Ureter (tissue), 1 donor: ENCODE measurements around the gene GNRH2. TPM values are rescaled to one million over a fixed set of nuclear protein-coding genes. Genes with fewer than 3 reads are reported as not detected.
"Not testable (repeated sequence)": the region's sequence is repeated elsewhere in the genome, so short reads cannot be mapped to it uniquely, and the experiment has no call there.

Source experiments
- DNase-seq: peaks from one replicate; pipeline ENCODE4 v3.0.0-alpha.2; 2020; ENCODE audit warnings: low spot score
- total RNA-seq: library from RNA; stranded (reverse); gene quantifications from one replicate; pipeline ENCODE4 v1.2.4, GENCODE V29; 2023
- donor health status: DM: yes; HTN: yes; CAD: no.

The GNRH2 gene
- total RNA-seq, result 1.5 TPM

DNA sequence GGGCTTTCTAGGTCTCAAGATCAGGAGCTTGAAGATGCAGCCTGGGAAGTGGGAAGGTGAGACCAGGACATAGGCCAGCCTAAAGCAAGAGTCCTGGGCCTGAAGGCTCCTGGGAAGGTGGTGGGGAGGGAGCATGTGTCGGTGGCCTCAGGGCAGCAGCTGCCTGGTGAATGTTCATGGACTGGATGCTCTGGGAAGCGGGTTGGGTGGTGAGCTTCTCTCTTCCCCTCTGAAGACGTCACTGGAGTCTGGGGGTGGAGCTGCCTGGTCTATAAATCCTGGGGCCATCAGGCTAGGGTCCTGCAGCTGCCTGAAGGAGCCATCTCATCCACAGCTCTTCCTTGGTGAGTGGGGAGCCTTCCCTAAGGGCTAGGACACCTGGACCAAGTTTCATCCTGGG lies at the start of gene GNRH2:
GNRH2 (plus strand) TSS at position 301 of the 400 bp plus-strand sequence. CDS start 793 bp downstream, outside the sequence.
- DNase-seq, result no peak

DNA sequence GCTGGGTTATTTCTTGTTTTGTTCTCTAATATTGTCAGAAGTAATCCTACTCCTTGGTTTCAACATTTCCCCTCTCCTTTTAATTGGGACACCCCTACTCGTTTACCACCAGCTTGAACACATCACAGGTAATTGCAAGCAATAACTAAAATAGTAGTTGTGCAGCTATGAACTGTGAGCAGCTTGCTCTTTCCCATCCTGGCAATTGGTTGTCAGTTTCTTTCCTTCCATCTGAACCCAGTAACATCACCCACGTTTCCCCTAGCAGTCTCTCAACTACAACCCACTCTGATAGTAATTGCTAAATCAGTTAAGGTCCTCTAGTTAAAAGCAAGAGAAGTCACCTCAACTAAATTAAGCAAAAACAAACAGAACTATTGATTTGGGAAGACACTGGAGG lies 47.6 kb upstream of the GNRH2 start:
- DNase-seq, result no peak

DNA sequence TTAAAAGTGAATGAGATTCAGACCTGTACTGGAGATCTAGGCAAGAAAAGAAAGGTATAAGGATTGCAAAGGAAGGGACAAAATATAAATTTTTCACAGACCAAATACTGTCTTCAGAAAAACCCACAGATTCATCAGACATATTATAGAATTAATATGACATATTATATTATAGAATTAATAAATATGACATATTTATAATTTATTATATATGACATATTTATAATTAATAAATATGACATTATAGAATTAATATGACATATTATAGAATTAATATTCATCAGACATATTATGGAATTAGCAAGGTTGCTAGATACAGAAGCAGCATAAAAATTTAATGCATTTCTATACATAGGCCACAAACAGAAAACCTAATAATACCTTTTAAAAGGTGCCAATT lies 44.7 kb upstream of the GNRH2 start:
- no peak for DNase-seq

- no peak for DNase-seq
Observed at GRCh38 chr20:3000852-3001523, 42.4 kb upstream of the GNRH2 start.

DNA sequence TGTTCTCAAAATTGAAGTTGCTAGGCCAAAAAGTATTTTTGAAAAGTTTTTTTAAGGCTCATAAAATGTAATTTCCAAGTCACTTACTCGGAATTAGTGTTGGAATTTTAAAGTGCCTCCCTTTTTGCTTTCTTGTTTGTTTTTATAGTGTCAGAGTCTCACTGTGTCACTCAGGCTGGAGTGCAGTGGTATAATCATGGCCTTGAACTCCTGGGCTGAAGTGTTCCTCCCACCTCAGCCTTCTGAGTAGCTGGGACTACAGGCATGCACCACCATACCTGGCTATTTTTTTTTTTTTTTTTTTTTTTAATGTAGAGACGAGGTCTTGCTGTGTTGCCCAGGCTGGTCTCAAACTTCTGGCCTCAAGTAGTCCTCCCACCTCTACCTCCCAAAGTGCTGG lies 40.0 kb upstream of the GNRH2 start:
- no peak for DNase-seq

- DNase-seq, result no peak
Observed at GRCh38 chr20:3010985-3011723, 32.3 kb upstream of the GNRH2 start.

DNA sequence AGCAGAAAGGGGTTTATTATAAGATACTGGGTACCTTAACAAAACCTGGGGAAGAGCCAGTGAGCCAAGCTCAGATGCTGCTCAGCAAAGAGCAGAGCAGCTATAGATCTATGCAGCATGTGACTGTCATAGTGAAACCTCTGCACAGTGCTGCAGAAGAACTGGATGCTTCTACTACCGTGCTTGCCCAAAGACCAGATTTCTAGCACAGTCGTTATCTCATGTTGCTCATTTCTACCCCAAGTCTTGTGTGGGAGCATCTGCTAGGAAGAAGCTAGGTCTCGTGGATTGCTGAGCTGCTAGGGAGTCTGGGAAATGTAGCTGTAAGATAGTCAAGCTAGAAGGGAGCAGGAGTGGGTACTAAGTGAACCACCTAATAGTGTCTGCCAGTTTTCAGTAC lies 31.7 kb upstream of the GNRH2 start:
- no peak for DNase-seq

DNA sequence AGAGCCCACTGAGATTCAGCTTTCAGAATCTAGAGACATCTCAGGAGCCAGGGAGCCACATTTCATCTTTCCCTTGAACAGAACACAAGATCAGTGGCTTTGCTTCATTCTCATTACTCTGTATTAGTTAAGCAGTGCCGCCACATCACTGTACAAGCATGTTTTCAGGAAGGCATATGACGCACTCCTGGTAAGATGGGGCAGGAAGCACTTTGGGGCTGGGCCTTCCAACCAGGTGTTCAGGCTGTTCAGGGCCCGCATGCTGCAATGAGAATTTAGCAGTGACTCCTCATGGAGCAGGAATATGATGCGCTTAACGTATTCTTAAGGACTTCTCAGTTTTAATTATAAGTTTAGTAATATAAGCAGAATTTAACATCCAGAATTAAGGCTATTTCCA lies 29.7 kb upstream of the GNRH2 start:
- DNase-seq, result no peak

GRCh38 chr20:3014179-3014578 lies 29.2 kb upstream of the GNRH2 start:
- no peak for DNase-seq

DNA sequence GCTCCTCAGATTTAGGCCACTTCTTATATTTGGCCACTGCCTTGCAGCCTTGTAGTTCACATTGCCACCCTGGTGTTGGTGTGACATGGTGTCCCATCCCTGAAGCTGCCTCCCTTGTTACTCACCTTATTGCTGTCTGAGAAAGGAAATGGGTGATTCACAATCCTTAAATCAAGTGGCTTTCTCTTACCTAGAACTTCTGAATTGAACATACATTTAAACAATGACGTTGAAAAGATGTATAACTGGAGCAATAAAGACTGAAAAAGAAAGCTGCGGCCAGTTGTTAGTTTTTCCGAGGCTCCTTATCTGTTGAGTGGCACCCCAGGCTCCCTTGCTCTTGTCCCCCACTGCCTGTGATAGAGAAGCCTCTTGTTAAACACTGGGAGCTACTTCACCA lies 28.8 kb upstream of the GNRH2 start:
- DNase-seq, result no peak

DNA sequence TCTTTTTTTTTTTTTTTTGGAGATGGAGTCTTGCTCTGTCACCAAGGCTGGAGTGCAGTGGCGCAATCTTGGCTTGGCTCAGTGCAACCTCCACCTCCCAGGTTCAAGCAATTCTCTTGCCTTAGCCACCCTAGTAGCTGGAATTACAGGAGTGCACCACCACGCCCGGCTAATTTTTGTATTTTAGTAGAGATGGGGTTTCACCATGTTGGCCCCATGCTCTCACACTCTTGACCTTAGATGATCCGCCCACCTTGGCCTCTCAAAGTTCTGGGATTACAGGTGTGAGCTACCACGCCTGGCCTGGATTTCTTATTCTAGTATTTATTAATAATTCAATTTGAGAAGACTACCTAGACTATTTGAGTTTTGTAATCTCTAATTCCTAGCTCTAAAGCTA lies 28.1 kb upstream of the GNRH2 start:
- not testable (repeated sequence) for DNase-seq

GRCh38 chr20:3021327-3021726 lies 22.1 kb upstream of the GNRH2 start:
- DNase-seq, result no peak

- no peak for DNase-seq
Observed at GRCh38 chr20:3021777-3022176, 21.6 kb upstream of the GNRH2 start.

DNA sequence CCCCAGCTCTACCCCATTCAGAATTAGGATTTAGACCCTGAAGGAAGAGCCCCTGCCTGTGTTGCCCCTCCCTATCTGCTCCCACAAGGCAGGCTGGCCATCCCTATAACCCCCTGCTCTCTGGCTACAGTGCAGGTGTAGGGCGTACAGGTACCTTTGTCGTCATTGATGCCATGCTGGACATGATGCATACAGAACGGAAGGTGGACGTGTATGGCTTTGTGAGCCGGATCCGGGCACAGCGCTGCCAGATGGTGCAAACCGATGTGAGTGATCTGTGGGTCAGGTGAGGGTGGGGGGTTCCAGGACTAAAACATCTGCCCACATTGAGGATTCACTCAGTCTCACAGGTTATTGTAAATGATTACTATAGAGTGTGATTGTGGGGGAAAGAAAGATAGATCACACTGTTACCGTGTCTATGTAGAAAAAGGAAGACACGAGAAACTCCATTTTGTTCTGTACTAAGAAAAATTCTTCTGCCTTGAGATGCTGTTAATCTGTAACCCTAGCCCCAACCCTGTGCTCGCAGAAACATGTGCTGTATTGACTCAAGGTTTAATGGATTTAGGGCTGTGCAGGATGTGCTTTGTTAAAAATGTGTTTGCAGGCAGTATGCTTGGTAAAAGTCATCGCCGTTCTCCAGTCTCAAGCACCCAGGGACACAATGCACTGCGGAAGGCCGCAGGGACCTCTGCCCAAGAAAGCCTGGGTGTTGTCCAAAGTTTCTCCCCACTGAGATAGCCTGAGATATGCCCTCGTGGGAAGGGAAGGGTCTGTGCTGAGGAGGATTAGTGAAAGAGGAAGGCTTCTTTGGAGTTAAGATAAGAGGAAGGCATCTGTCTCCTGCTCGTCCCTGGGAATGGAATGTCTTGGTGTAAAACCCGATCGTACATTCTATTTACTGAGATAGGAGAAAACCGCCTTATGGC lies 20.6 kb upstream of the GNRH2 start:
- DNase-seq, result not testable (repeated sequence)

GRCh38 chr20:3027987-3028386 lies 15.4 kb upstream of the GNRH2 start:
- DNase-seq, result no peak

GRCh38 chr20:3031524-3032147 lies 11.8 kb upstream of the GNRH2 start:
- DNase-seq, result no peak

DNA sequence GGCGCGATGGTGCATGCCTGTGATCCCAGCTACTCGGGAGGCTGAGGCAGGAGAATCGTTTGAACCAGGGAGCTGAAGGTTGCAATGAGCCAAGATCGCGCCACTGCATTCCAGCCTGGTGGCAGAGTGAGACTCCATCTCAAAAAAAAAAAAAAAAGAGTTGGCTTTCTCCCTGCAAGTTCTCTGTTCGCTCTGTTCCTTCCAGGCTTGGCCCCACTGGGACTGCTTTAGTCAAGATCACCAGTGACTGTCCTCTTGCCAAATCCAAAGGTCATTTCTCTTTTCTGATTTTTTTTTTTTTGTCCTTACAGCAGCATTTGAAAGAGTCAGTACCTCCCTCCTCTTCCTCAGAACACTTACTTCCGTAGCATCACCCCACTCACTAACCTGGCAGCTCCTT lies 10.8 kb upstream of the GNRH2 start:
- no peak for DNase-seq

- no peak for DNase-seq
Observed at GRCh38 chr20:3037654-3038053, 5.8 kb upstream of the GNRH2 start.

- DNase-seq, result no peak
Observed at GRCh38 chr20:3038454-3038853, 5.0 kb upstream of the GNRH2 start.

- DNase-seq, result no peak
Observed at GRCh38 chr20:3039426-3039825, 4.0 kb upstream of the GNRH2 start.

- no peak for DNase-seq
Observed at GRCh38 chr20:3040086-3040485, 3.3 kb upstream of the GNRH2 start.

- DNase-seq, result no peak
Observed at GRCh38 chr20:3041854-3042409, 1.5 kb upstream of the GNRH2 start.
